ENCODE data around the gene CELF2.

The CELF2 gene

GRCh38 chr10:11004144-11005077, 13.3 kb upstream of the CELF2 start:
- DNase-seq, result no peak

GRCh38 chr10:11005725-11006427, 11.8 kb upstream of the CELF2 start:
- no peak for DNase-seq

- DNase-seq, result no peak
These were observed 11.2 kb upstream of the CELF2 start for GRCh38 chr10:11006428-11006825.

GRCh38 chr10:11007476-11008020, 10.1 kb upstream of the CELF2 start:
- no peak for DNase-seq

GRCh38 chr10:11009471-11010308, 8.0 kb upstream of the CELF2 start:
- no peak for DNase-seq

- DNase-seq, result no peak
These were observed 7.1 kb upstream of the CELF2 start for GRCh38 chr10:11010582-11010981.

- DNase-seq, result no peak
These were observed 6.2 kb upstream of the CELF2 start for GRCh38 chr10:11011436-11011835.

GRCh38 chr10:11011984-11012383, 5.7 kb upstream of the CELF2 start:
- no peak for DNase-seq

GRCh38 chr10:11012421-11013295, 5.0 kb upstream of the CELF2 start:
- no peak for DNase-seq

GRCh38 chr10:11013836-11014235, 3.8 kb upstream of the CELF2 start:
- no peak for DNase-seq

GRCh38 chr10:11014671-11015445, 2.8 kb upstream of the CELF2 start:
- DNase-seq, result no peak

GRCh38 chr10:11015446-11015934, 2.2 kb upstream of the CELF2 start:
- DNase-seq, result no peak

GRCh38 chr10:11017000-11017569, 587 bp upstream of the CELF2 start:
- no peak for DNase-seq

- DNase-seq, result no peak
These were observed 765 bp downstream of the CELF2 start for GRCh38 chr10:11018432-11018841.

- DNase-seq, result no peak
These were observed 1.4 kb downstream of the CELF2 start for GRCh38 chr10:11018855-11019631.

GRCh38 chr10:11019724-11020547, 2.3 kb downstream of the CELF2 start:
- no peak for DNase-seq

GRCh38 chr10:11020548-11020942, 2.9 kb downstream of the CELF2 start:
- DNase-seq, result no peak

- DNase-seq, result no peak
These were observed 4.5 kb downstream of the CELF2 start for GRCh38 chr10:11022213-11022612.
